Measurements from ENCODE around the gene MEF2A. TPM values are rescaled to one million over a fixed set of nuclear protein-coding genes. Genes with fewer than 3 reads are reported as not detected.

MEF2A gene
- total RNA-seq, 1 experiment from 2014 or later: 29.6 TPM

GRCh38 chr15:99755692-99756409, 190.1 kb downstream of the MEF2A start:
- H3K9me3 ChIP-seq (ENCODE audit: control insufficient read depth in 1 of 2, insufficient read depth in 1 of 2, low read depth in 1 of 2, low read length in 2 of 2): no peaks in the 10 kb centered on the region
- CTCF ChIA-PET: interaction anchor here (0.5 to 3.0 kb wide), 28 partner anchors 11 to 651 kb away, joined by 3 to 41 read pairs (median 4); partner anchors contain the start of genes LRRC28, LYSMD4 and SYNM
- RAD21 ChIA-PET (ENCODE audit: low non-redundant PET in 1 of 2, low total read pairs in 2 of 2, uncharacterized antibody in 2 of 2, unreplicated experiment in 2 of 2): interaction anchor here (0.6 to 1.0 kb wide), 5 partner anchors 23 to 483 kb away, joined by 3 to 5 read pairs (median 3); partner anchors contain the start of gene LYSMD4 (in 1 of the 2)

More at GRCh38 chr15:99755692-99756409, 190.1 kb downstream of the MEF2A start:
- Histone ChIP-seq H3K4me1 (ENCODE audit: control insufficient read depth in 1 of 2, insufficient read depth in 2 of 2, low read length in 2 of 2) (no peaks in the 10 kb centered on the region; a peak in 1 of 4 replicates), H3K27ac (ENCODE audit: low read depth, low read length) (no peak overlapping the region), H3K9me2 (ENCODE audit: insufficient read depth) (no peaks in the 10 kb centered on the region), H3K27me3 (ENCODE audit: insufficient read depth, low read length) (no peaks in the 10 kb centered on the region), H4K20me1 (ENCODE audit: insufficient read depth) (no peaks in the 10 kb centered on the region), H3K9ac (ENCODE audit: low read length) (no peak overlapping the region), H3K36me3 (ENCODE audit: control insufficient read depth in 1 of 2, insufficient read depth in 2 of 2, low read length in 2 of 2) (no peaks in the 10 kb centered on the region), H3K79me2 (ENCODE audit: insufficient read depth, low read length) (no peaks in the 10 kb centered on the region), H3K4me3 (replicated peaks in 1 of 2; ENCODE audit: low read depth in 1 of 2, low read length in 2 of 2) (no peak overlapping the region), H2AFZ (ENCODE audit: low read depth, low read length, poor library complexity, severe bottlenecking) (peak overlapping the region; percentile 44), H3K4me2 (ENCODE audit: low read length) (no peak overlapping the region)
- no TSS peak for BruUV-seq (replicated peaks)
- POLR2A ChIA-PET: interaction anchor here (1.1 to 1.9 kb wide), 2 partner anchors 22 to 52 kb away, joined by 4 to 5 read pairs; partner anchors contain the start of gene LYSMD4
- peak; percentile 56 for DNase-seq (ENCODE audit: low read depth, low spot score)
- peak; percentile 97 for ATAC-seq
- intact Hi-C loops (cut with micrococcal nuclease): loop anchor here (1.0 to 10.0 kb wide), 4 partner anchors 51 to 651 kb away; partner anchors contain the start of gene SYNM
- TF ChIP-seq MAX (IDR thresholded peaks at IDR 0.05): peak; percentile 48
- TF ChIP-seq ZBTB33 (IDR thresholded peaks at IDR 0.05; ENCODE audit: extremely low read depth, insufficient replicate concordance, low read length): no peak
- peak; percentile 74 to 89 (median 85) for TF ChIP-seq CTCF (IDR thresholded peaks at IDR 0.05 in 2 of 3, conservative IDR thresholded peaks at IDR 0.05 in 1 of 3; ENCODE audit: borderline replicate concordance in 1 of 3, insufficient read depth in 1 of 3, low read depth in 2 of 3, low read length in 2 of 3)
- TF ChIP-seq RAD21 (IDR thresholded peaks at IDR 0.05; ENCODE audit: low read depth): peak; percentile 92
